IPS-18a (cell line): Measurements from ENCODE around the gene ERCC6L2.

Source experiments
- H3K27ac ChIP-seq: one replicate; pipeline ENCODE4 v1.5.1; 2013; ENCODE audit warnings: low read length
- H3K27me3 ChIP-seq: one replicate; pipeline ENCODE4 v1.6.1; 2013; ENCODE audit warnings: mild to moderate bottlenecking, low read length; ENCODE audit not compliant: control insufficient read depth, insufficient read depth
- H3K36me3 ChIP-seq: one replicate; pipeline ENCODE4 v1.6.1; 2013; ENCODE audit warnings: low read depth, low read length; ENCODE audit not compliant: control insufficient read depth
- H3K4me1 ChIP-seq: one replicate; pipeline ENCODE4 v1.6.1; 2013; ENCODE audit warnings: low read depth, low read length; ENCODE audit not compliant: control insufficient read depth
- H3K4me3 ChIP-seq: one replicate; pipeline ENCODE4 v1.5.1; 2013; ENCODE audit warnings: low read length
- H3K9ac ChIP-seq: one replicate; pipeline ENCODE4 v1.6.1; 2013; ENCODE audit warnings: mild to moderate bottlenecking, low read length, moderate library complexity
- H3K9me3 ChIP-seq: one replicate; pipeline ENCODE4 v1.6.1; 2013; ENCODE audit warnings: low read depth, low read length; ENCODE audit not compliant: control insufficient read depth

The ERCC6L2 gene

DNA sequence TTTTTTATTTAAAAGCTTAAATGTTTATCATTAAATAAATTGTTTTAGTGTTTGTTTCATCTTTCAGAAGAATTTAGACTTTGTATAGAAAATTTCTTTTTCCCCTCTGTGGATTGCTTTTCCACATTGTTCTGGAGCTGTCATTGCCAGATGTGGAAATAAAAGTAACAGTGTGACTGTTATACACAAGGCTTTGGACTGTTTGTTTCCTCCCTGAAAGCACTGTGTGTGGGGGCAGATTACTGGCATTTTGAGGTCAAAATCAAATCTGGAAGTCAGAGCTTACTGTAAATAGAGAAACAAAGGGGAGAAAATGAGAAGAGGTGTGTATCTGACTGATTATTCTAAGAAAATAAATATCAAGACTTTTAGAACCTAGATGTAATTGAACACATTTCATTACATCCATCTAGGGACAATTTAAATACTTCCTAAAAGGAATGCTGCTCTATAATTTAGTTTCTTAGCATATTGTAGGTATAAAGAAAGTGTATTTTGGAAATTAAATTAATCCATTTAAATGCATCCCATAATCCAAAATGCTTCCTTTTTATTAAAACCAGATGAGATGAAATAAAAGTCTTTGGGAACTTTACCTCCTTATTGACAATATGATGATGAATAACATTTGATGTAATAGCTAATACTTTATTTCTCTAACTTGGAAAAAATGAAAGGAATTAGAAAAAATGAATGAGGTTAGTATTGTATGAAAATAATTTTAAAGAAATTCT, 51.9 kb downstream of the ERCC6L2 start:
- Histone ChIP-seq H3K27ac (no peak overlapping the region), H3K27me3 (no peaks in the 10 kb centered on the region), H3K36me3 (peaks cover 38% of the 10 kb centered on the region), H3K9me3 (no peaks in the 10 kb centered on the region), H3K4me1 (peaks cover 13% of the 10 kb centered on the region), H3K4me3 (no peak overlapping the region), H3K9ac (no peak overlapping the region)

- Histone ChIP-seq H3K36me3 (peaks cover 43% of the 10 kb centered on the region), H3K27me3 (no peaks in the 10 kb centered on the region), H3K27ac (no peak overlapping the region), H3K4me1 (peaks cover 7% of the 10 kb centered on the region), H3K9ac (no peak overlapping the region), H3K9me3 (no peaks in the 10 kb centered on the region), H3K4me3 (no peak overlapping the region)
These were observed 54.8 kb downstream of the ERCC6L2 start for GRCh38 chr9:95930277-95930676.

DNA sequence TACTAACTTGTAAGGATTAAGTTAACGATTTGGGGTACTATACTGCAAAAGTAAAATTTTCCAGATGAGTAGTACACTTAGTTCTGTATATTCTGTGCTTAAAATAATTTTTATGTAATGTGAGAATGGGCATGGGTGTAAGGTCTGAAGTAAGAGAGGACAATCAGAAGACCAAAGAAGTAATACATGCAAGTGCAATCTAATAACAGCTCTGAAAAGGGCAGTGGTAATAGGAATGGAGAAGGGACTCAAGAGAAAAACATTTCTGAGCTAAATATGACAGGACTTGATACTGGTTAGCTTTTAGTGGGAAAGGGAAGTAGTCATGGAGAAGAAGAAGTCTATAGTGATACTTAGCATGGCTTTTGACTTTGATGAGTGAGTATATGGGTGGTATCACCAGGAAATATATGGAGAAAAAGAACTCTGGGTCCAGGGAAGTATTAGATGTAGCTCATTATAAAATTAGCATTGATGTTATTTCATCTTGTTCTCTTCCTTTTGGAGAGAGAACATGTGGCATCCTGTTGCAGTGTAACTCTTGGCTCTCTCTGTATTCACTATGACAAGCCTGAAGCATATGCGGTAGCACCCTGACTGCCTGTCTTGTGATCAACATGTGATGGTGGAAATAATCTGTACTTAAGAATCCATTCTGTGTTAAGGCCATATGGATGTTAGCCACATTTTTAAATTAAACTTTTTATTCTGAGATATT, 60.5 kb downstream of the ERCC6L2 start:
- Histone ChIP-seq H3K4me1 (peaks cover 12% of the 10 kb centered on the region), H3K9me3 (no peaks in the 10 kb centered on the region), H3K36me3 (peaks cover 13% of the 10 kb centered on the region), H3K27ac (no peak overlapping the region), H3K27me3 (no peaks in the 10 kb centered on the region), H3K4me3 (no peak overlapping the region), H3K9ac (no peak overlapping the region)

DNA sequence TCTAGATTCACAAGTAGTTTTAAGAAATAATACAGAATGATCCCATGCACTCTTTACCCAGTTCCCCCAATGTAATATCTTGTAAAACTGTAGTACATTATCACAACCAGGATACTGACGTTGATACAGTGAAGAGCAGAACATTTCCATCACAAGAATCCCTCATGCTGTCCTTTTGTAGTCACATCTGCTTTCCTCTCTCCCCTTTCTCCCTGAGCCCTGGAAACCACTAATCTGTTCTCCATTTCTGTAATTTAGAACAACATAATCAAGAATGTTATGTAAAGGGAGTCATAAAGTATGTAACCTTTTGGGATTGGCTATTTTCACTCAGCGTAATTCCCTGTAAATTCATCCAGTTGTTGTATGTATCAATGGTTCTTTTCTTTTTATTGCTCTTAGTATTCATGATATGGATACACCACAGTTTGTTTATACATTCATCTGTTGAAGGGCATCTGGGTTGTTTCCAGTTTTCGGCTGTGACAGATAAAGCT, 61.1 kb downstream of the ERCC6L2 start:
- H3K27me3 ChIP-seq = no peaks in the 10 kb centered on the region
- no peak overlapping the region for H3K4me3 ChIP-seq
- H3K27ac ChIP-seq = no peak overlapping the region
- no peaks in the 10 kb centered on the region for H3K9me3 ChIP-seq
- no peak overlapping the region for H3K9ac ChIP-seq
- H3K36me3 ChIP-seq = peaks cover 19% of the 10 kb centered on the region
- H3K4me1 ChIP-seq = peaks cover 12% of the 10 kb centered on the region

DNA sequence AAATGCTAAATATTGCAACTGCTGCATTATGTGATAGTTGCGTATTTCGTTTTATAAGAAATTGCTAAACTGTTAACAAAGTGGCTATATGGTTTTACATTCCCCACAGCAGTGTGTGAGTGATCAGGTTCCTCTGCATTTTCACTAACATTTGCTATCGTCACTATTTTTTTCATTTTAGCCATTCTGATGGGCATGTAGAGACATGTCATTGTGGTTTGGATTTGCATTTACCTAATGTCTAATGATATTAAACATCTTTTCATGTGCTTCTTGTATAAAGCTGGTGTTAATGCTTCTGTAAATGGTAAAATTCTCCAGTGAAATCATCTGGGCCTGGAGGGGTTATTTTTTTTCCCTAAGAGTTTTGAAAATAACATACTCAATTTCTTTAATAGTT, 61.6 kb downstream of the ERCC6L2 start:
- Histone ChIP-seq H3K27ac (no peak overlapping the region), H3K9me3 (no peaks in the 10 kb centered on the region), H3K27me3 (no peaks in the 10 kb centered on the region), H3K36me3 (peaks cover 24% of the 10 kb centered on the region), H3K4me1 (peaks cover 12% of the 10 kb centered on the region), H3K9ac (no peak overlapping the region), H3K4me3 (no peak overlapping the region)

GRCh38 chr9:95938724-95939123, 63.2 kb downstream of the ERCC6L2 start:
- peaks cover 30% of the 10 kb centered on the region for H3K36me3 ChIP-seq
- peaks cover 12% of the 10 kb centered on the region for H3K4me1 ChIP-seq
- H3K27me3 ChIP-seq = no peaks in the 10 kb centered on the region
- no peaks in the 10 kb centered on the region for H3K9me3 ChIP-seq
- no peak overlapping the region for H3K27ac ChIP-seq
- no peak overlapping the region for H3K4me3 ChIP-seq
- H3K9ac ChIP-seq = no peak overlapping the region

DNA sequence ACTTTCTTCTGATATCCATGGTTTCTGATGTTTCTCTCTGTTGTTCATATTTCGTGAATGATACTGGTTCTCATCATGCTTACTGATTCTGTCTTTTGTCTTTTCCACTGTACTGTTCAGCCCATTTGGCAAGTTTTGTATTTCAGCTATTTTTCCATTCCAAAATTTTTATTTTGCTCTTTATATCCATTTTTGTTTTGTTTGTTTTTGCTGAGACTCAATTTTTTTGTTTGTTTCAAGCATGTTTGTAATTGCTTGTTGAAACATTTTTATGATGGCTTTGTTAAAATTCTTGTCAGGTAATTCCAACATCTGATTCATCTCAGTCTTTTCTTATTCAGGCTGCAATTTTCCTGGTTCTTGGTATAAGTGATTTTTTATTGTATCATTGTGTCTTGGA, 64.0 kb downstream of the ERCC6L2 start:
- Histone ChIP-seq H3K4me3 (no peak overlapping the region), H3K27me3 (no peaks in the 10 kb centered on the region), H3K4me1 (peaks cover 12% of the 10 kb centered on the region), H3K27ac (no peak overlapping the region), H3K36me3 (peaks cover 32% of the 10 kb centered on the region), H3K9ac (no peak overlapping the region), H3K9me3 (no peaks in the 10 kb centered on the region)

DNA sequence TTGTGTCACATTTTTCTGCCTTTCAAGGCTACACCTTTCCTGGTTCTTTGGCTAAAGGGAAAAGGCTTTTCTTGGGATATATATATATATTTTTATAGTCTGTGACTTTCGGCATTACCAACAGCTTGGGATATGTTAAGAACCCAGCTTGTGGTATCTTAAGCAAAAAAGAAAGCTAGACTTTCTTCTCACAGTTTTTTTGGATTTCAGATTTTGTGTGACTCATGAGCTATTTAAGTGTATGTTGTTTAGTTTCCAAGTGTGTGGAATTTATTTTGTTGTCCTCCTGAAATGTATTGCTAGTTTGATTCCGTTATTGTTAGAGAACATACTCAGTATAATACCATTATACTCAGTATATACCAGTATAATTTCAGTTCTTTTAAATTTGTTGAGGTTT, 64.8 kb downstream of the ERCC6L2 start:
- peaks cover 29% of the 10 kb centered on the region for H3K36me3 ChIP-seq
- H3K4me1 ChIP-seq = peaks cover 12% of the 10 kb centered on the region
- no peaks in the 10 kb centered on the region for H3K27me3 ChIP-seq
- no peak overlapping the region for H3K27ac ChIP-seq
- H3K9me3 ChIP-seq = no peaks in the 10 kb centered on the region
- no peak overlapping the region for H3K4me3 ChIP-seq
- no peak overlapping the region for H3K9ac ChIP-seq

DNA sequence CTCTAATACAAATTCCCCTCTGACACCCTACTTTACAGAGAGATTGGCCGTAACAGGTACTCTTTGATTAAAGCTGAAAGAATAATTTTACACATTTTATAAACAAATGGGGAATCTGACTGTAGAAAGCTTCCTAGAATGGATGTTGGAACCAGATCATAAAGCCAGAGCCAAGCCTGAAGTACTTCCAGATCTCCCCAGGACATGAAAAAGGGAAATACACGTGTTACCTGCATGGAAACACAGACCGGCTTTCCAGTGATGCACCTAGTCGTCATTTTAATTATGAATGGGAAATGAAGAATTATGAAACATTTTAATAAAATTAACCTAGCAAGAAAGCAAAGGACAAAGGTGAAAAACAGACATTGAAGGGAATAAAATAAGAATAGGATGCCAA, 66.5 kb downstream of the ERCC6L2 start:
- Histone ChIP-seq H3K27ac (no peak overlapping the region), H3K27me3 (no peaks in the 10 kb centered on the region), H3K4me1 (peaks cover 2% of the 10 kb centered on the region), H3K36me3 (peaks cover 29% of the 10 kb centered on the region), H3K4me3 (no peak overlapping the region), H3K9me3 (no peaks in the 10 kb centered on the region), H3K9ac (no peak overlapping the region)

DNA sequence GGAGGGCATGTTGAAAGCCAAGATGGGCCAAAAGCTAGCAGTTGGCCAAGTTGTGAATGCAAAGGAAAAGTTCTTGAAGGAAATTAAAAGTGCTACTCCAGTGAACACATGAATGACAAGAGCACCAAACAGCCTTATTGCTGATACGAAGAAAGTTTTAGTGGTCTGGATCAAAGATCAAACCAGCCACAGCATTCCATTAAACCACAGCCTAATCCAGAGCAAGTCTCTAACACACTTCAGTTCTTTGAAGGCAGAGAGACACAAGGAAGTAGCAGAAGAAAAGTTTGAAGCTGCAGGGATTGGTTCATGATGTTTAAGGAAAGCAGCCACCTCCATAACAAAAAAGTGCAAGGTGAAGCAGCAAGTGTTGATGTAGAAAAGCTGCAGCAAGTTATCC, 71.6 kb downstream of the ERCC6L2 start:
- no peak overlapping the region for H3K27ac ChIP-seq
- H3K9me3 ChIP-seq = no peaks in the 10 kb centered on the region
- no peaks in the 10 kb centered on the region for H3K4me1 ChIP-seq
- peaks cover 24% of the 10 kb centered on the region for H3K36me3 ChIP-seq
- H3K27me3 ChIP-seq = no peaks in the 10 kb centered on the region
- H3K9ac ChIP-seq = no peak overlapping the region
- H3K4me3 ChIP-seq = no peak overlapping the region

DNA sequence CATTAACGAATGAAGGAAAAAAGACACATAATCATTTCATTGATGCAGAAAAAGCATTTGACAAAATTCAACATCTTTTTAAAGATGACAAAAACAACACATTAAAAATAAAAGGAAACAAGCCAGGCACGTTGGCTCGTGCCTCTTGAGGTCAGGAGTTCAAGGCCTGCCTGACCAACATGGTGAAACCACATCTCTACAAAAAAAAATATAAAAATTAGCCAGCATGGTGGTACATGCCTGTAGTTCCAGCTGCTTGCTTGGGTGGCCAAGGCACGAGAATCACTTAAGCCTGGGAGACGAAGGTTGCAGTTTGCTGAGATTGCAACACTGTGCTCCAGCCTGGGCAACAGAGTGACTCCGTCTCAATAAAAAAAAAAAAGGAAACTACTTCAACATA, 77.0 kb downstream of the ERCC6L2 start:
- no peak overlapping the region for H3K9ac ChIP-seq
- no peak overlapping the region for H3K27ac ChIP-seq
- no peaks in the 10 kb centered on the region for H3K27me3 ChIP-seq
- H3K36me3 ChIP-seq = peaks cover 13% of the 10 kb centered on the region
- no peaks in the 10 kb centered on the region for H3K4me1 ChIP-seq
- H3K9me3 ChIP-seq = no peaks in the 10 kb centered on the region
- H3K4me3 ChIP-seq = no peak overlapping the region

DNA sequence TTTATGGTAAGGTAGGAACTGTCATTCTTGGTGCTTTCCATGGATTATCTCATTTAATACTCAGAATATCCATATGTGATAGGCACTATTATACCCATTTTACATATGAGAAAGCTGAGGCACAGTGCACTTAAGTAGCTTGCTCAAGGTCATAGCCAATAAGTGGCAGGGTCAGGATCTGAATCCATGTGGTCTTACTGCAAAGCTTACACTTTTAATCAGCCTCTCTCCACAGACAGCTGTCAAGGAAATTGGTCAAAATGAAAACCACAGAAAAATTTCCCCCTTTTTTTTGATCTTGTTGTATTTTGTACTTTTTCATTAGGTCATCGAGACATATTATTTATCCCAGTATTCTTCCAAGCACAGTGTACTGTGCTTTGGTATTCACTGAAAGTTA, 78.5 kb downstream of the ERCC6L2 start:
- no peaks in the 10 kb centered on the region for H3K27me3 ChIP-seq
- H3K27ac ChIP-seq = no peak overlapping the region
- H3K36me3 ChIP-seq = peaks cover 11% of the 10 kb centered on the region
- no peaks in the 10 kb centered on the region for H3K4me1 ChIP-seq
- no peak overlapping the region for H3K9ac ChIP-seq
- no peaks in the 10 kb centered on the region for H3K9me3 ChIP-seq
- H3K4me3 ChIP-seq = no peak overlapping the region
